Fibroblast of peridontal ligament (primary cell): ENCODE results near the gene TRIM60.
"Not testable (repeated sequence)": the region's sequence is repeated elsewhere in the genome, so short reads cannot be mapped to it uniquely, and the experiment has no call there.

ENCODE experiments used
- DNase-seq: peaks from one replicate; pipeline ENCODE4 v3.0.0-alpha.2; 2010; ENCODE audit errors: extremely low read depth

Gene TRIM60

DNA sequence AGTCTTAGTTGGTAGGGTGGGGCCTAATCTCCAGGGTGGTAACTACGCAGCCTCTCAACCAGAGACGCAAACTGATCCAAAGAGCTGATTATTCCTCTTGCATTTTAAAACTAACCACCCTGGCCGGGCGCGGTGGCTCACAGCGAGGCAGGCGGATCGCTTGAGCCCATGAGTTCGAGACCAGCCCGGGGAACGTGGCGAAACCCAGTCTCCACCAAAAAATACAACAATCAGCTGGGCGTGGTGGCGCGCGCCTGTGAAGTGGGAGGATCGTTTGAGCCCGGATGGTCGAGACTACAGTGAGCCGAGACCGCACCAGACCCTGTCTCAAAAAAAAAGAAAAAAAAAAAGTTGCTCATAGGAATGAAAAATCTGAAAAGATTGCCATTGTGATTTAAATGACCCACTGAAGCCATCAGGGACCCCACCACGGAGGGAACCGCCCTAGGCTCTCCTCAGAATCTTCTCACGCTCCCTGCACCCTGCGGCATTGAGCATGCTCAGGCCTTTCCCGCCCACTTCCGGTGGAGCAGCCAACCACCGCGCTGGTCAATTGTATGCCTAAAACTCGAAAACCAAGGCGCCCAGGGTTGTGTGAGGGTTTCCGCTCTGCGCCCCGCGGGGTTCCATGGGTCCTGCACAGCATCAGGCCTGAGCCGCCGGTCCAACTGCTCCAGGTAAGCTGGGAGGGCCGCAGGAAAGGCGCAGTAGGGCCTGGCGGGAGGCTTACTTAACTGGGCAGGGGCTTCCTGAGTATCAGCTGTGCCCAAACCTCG lies at the start of gene TRIM60:
TSS of gene TRIM60 (plus strand) at position 564 of the 776 bp plus-strand sequence. CDS start 8,074 bp downstream, outside the sequence.
- DNase-seq = no peak

DNA sequence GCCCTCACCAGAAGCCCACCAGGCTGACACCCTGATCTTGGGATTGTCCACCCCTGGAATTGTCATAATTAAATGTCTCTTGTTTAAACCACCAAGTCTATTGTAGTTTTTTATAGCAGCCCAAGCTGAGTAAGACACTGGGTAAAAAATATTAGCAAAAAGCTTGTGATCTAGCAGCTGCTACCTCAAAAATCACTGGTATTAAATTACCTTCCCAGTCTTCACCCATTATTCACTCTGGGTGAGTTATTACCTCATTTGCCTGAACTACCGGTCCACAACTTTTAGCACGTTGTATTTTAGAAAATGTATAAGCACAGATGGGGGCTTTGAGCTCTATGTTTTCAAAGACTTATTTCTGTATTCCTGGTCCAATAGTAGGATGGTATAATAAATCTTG lies 42.3 kb upstream of the TRIM60 start:
- DNase-seq = no peak

DNA sequence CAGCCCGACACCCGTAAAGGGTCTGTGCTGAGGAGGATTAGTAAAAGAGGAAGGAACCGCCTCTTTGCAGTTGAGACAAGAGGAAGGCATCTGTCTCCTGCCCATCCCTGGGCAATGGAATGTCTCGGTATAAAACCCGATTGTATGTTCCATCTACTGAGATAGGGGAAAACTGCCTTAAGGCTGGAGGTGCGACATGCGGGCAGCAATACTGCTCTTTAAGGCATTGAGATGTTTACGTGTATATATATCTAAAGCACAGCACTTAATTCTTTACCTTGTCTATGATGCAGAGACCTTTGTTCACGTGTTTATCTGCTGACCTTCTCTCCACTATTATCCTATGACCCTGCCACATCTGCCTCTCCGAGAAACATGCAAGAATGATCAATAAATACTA lies 41.0 kb upstream of the TRIM60 start:
- DNase-seq = not testable (repeated sequence)

GRCh38 chr4:164996123-164996522 lies 35.7 kb upstream of the TRIM60 start:
- not testable (repeated sequence) for DNase-seq

GRCh38 chr4:164997324-164997723 lies 34.5 kb upstream of the TRIM60 start:
- no peak for DNase-seq

DNA sequence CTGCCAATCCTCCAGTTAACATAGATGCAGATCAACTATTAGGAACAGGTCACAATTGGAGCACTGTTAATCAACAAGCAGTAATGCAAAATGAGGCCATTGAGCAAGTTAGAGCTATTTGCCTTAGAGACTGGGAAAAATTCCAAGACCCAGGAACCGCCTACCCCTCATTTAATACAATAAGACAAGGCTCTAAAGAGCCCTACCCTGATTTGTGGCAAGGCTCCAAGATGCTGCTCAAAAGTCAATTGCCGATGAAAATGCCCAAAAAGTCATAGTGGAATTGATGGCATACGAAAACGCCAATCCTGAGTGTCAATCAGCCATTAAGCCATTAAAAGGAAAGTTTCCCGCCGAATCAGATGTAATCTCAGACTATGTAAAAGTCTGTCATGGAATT lies 33.9 kb upstream of the TRIM60 start:
- DNase-seq = no peak

- DNase-seq = not testable (repeated sequence)
These were observed 33.2 kb upstream of the TRIM60 start for GRCh38 chr4:164998526-164999080.

- DNase-seq = not testable (repeated sequence)
These were observed 29.8 kb upstream of the TRIM60 start for GRCh38 chr4:165001957-165002356.

DNA sequence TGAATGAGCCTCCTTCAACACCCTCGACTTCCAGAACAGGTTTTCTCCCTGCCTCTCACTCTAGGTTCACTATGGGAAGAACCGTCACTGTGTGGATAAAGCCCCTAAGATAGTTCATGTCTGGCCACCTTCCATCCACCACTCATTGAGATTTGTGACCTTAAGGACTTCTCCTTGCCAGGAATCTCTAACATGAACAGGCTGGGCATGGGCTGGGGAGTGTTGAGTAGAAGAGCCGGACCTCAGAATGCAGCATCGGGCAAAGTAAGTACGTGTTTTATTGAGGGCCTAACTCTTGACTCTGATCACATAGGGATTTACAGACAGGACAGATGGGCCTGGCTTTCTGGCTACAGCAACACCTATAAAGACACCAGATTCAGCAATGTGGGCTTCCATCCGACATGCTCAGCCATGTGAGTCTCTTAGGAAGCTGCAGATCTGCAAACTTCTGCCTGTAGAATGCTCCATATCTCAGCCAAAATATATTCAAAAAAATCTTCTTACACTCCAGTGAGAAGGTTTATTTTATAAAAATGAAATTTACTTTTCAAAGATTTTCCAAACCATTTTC lies 26.4 kb upstream of the TRIM60 start:
- DNase-seq = no peak

DNA sequence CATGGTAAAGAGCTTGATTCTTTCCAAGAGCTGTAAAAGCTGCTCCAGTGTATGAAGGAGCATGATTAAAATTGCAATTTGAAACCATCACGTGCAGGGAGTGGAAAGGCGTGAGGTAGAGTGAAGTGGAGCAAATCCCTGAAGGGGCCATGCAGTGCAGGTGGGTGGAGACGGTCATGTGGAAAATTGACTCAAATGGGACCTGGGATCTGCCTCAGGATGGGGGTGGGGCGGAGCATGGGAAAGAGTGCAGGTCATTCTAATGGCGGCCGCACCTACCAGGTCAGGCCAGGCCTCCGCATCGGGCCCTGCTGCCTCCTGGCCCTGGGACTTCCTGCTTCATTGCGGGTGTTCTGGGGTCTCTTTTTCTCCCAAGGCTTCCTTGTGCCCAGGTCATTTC lies 25.3 kb upstream of the TRIM60 start:
- DNase-seq = no peak

GRCh38 chr4:165006886-165007285 lies 24.9 kb upstream of the TRIM60 start:
- no peak for DNase-seq

GRCh38 chr4:165009493-165010227 lies 22.1 kb upstream of the TRIM60 start:
- DNase-seq = no peak

- DNase-seq = no peak
These were observed 21.3 kb upstream of the TRIM60 start for GRCh38 chr4:165010487-165010886.

GRCh38 chr4:165010991-165011390 lies 20.8 kb upstream of the TRIM60 start:
- no peak for DNase-seq

- no peak for DNase-seq
These were observed 20.4 kb upstream of the TRIM60 start for GRCh38 chr4:165011403-165011802.

DNA sequence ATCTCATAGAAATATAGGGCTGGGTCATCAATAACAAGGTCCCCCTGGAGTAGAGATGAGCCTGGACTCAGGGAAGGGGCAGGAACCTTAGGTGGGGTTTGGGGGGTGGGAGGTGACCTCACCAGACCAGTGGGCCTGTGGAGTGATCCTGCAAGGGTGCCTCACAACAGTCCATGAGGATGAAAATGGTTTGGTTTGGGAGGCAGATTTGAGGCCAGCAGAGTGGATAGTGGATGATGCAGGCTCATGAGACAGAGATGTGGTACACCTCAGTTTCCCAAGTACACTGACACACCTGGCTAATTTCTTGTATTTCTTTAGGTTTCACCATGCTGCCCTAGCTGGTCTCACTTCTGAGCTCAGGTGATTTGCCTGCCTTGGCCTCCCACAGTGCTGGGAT lies 18.1 kb upstream of the TRIM60 start:
- no peak for DNase-seq

GRCh38 chr4:165016971-165017370 lies 14.8 kb upstream of the TRIM60 start:
- DNase-seq = no peak

GRCh38 chr4:165019995-165020394 lies 11.8 kb upstream of the TRIM60 start:
- not testable (repeated sequence) for DNase-seq

- not testable (repeated sequence) for DNase-seq
These were observed 6.0 kb upstream of the TRIM60 start for GRCh38 chr4:165025782-165026181.

DNA sequence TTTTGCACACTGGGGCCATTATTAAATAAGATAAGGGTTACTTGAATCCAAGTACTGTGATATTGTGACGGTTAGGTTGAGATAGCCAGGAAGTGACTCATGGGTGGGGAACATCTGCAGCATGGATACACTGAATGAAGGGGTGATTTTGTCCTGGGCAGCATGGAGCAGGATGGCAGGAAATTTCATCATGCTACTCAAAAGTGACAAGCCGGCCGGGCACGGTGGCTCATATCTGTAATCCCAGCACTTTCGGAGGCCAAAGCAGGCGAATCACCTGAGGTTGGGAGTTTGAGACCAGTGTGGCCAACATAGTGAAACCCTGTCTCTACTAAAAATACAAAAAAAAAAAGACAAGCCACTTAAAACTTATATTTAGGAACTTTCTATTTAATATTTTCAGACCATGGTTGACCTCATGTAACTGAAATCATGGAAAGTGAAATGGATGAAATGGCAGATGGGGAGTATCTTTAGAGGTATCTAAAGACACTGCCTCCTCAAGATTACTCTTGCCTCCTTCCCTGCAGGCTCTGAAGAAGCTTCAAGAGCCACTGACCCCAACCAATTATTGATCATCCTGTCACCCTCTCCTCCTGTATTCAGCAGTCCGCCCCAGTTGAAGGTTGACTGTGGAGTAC lies 3.9 kb upstream of the TRIM60 start:
- DNase-seq = no peak

- no peak for DNase-seq
These were observed 16.4 kb downstream of the TRIM60 start for GRCh38 chr4:165048170-165048569.

DNA sequence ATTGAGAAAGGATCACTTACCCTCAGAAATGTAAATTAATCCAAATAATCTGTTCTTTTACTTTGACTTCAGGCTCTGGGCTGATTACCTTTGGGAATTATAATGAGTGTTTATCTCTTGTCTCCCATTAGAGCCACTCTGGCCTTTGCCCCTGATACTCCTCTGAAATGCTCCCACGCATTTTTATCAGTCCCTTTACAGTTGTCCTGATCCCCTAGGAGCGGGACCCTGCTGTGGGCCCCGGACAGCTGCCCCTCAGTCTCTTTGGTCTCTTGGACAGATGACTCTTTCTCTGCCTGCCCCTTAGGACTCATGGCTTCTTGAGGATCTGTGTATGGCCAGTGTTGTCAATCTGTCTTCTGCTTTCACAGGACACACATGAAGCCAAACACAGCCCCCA lies 20.8 kb downstream of the TRIM60 start:
- no peak for DNase-seq
